Lung (tissue), 12 donors: ENCODE measurements around the gene KRTCAP3. TPM values are rescaled to one million over a fixed set of nuclear protein-coding genes. Genes with fewer than 3 reads are reported as not detected.

Experiments
- ATAC-seq: fragments of 200-7000 bp; cut with Tn5 transposase; one replicate; pipeline ENCODE4 v1.9.1; 2020; ENCODE audit warnings: moderate number of reproducible peaks; ENCODE audit not compliant: insufficient read depth, low FRiP score
- DNase-seq, 3 donors: peaks; one replicate each; pipeline ENCODE4 v3.0.0-alpha.2; 2013 to 2017
- H3K27ac ChIP-seq, 2 donors: one replicate each; pipeline ENCODE4 v1.5.1; 2013; ENCODE audit warnings: mild to moderate bottlenecking in 2 of 2, moderate library complexity in 2 of 2, control low read depth in 1 of 2, inconsistent platforms in 1 of 2, low read depth in 1 of 2, low read length in 1 of 2
- H3K27me3 ChIP-seq, 3 donors: one replicate each; pipeline ENCODE4 v1.5.1; 2013; ENCODE audit warnings: low read length in 2 of 3; ENCODE audit not compliant: control insufficient read depth in 3 of 3, insufficient read depth in 3 of 3
- H3K36me3 ChIP-seq, 4 donors: one replicate each; pipeline ENCODE4 v1.5.1; 2013; ENCODE audit warnings: low read length in 4 of 4, mild to moderate bottlenecking in 1 of 4, moderate library complexity in 1 of 4; ENCODE audit not compliant: control insufficient read depth in 4 of 4, insufficient read depth in 4 of 4
- H3K4me1 ChIP-seq, 5 donors: one replicate each; pipeline ENCODE4 v1.5.1; 2013; ENCODE audit warnings: low read length in 5 of 5, mild to moderate bottlenecking in 2 of 5, moderate library complexity in 1 of 5; ENCODE audit not compliant: control insufficient read depth in 5 of 5, insufficient read depth in 5 of 5
- H3K4me3 ChIP-seq: one replicate; pipeline ENCODE4 v1.5.1; 2013; ENCODE audit warnings: mild to moderate bottlenecking, control low read depth, moderate library complexity
- H3K9ac ChIP-seq, 2 donors: one replicate each; pipeline ENCODE4 v1.5.1; 2013; ENCODE audit warnings: low read length in 2 of 2, control low read depth in 1 of 2; ENCODE audit not compliant: insufficient read depth in 1 of 2
- H3K9me3 ChIP-seq, 4 donors: one replicate each; pipeline ENCODE4 v1.5.1; 2013; ENCODE audit warnings: low read length in 3 of 4, mild to moderate bottlenecking in 1 of 4, moderate library complexity in 1 of 4; ENCODE audit not compliant: control insufficient read depth in 4 of 4, insufficient read depth in 3 of 4
- WGBS, 2 donors: extraction: QIAGEN DNeasy Blood & Tissue Kit; methylation state at CpG; one replicate each; pipeline ENCODE4 v1.1.7; 2013; 5-methylcytosine and 5-hydroxymethylcytosine counted together
- polyA plus RNA-seq, 2 donors: library from polyadenylated mRNA; stranded (reverse); fragments of 200-250 nt; gene quantifications; one replicate each; pipeline ENCODE4 v1.2.1, GENCODE V29; 2013
- total RNA-seq, 2 donors: library from RNA; depleted of rRNA in 1 of 2; stranded (reverse); fragments of >200 nt in 1 of 2; gene quantifications; one replicate each; pipeline ENCODE4 v1.2.1, GENCODE V29; 2014 to 2021
- TF ChIP-seq, protein P1 (sequence below): IDR thresholded peaks from 2 replicates; pipeline ENCODE4 v1.5.1; 2012; ENCODE audit warnings: mild to moderate bottlenecking; ENCODE audit errors: control extremely low read depth, extremely low read depth
- donor health status: control.
- donor health status: control.
- donor health status: Bipolar disorder and iron deficiency.
- donor health status: healthy.
- donor health status: DM: yes; HTN: yes; CAD: no.

KRTCAP3 gene
- total and polyA plus RNA-seq, 4 donors: 13.6 to 50.2 (median 37.7) TPM

GRCh38 chr2:27445155-27445554, 3.0 kb downstream of the KRTCAP3 start:
- DNase-seq: no peak
- no peak for ATAC-seq
- Histone ChIP-seq H3K36me3 (peaks cover 15 to 42% (median 37%) of the 10 kb centered on the region in 4 donors), H3K9me3 (no peaks in the 10 kb centered on the region), H3K4me3 (no peak overlapping the region), H3K9ac (no peak overlapping the region), H3K27me3 (no peaks in the 10 kb centered on the region), H3K27ac (peak overlapping the region in 1 of 2 donors; percentile 78), H3K4me1 (no peaks in the 10 kb centered on the region)
- TF ChIP-seq, protein P1, sequence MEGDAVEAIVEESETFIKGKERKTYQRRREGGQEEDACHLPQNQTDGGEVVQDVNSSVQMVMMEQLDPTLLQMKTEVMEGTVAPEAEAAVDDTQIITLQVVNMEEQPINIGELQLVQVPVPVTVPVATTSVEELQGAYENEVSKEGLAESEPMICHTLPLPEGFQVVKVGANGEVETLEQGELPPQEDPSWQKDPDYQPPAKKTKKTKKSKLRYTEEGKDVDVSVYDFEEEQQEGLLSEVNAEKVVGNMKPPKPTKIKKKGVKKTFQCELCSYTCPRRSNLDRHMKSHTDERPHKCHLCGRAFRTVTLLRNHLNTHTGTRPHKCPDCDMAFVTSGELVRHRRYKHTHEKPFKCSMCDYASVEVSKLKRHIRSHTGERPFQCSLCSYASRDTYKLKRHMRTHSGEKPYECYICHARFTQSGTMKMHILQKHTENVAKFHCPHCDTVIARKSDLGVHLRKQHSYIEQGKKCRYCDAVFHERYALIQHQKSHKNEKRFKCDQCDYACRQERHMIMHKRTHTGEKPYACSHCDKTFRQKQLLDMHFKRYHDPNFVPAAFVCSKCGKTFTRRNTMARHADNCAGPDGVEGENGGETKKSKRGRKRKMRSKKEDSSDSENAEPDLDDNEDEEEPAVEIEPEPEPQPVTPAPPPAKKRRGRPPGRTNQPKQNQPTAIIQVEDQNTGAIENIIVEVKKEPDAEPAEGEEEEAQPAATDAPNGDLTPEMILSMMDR: no peak
- WGBS, 2 donors: 95 to 96% methylated on average over 8 of the region's 8 CpGs

DNA sequence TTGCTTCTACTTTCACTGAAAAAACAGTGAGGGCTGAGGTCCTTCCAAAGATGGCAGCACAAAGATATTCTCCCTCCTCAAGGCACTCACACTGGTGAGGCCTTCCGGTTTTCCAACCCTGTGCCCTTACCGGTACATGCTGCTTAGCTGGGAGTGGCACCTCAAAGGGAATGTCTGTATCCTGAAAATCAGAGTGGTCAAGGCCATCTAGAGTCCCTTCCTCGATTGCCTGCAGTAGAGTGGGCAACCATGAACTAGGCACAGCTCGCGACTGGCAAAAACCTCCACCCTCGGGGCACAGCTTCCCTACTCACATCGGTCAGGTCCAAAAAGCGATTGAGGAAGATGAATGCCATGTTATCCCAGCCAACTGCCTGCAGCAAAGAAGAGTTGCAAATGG, 3.4 kb downstream of the KRTCAP3 start:
- TF ChIP-seq, protein P1: no peak
- H3K4me1 ChIP-seq: no peaks in the 10 kb centered on the region
- no peaks in the 10 kb centered on the region for H3K27me3 ChIP-seq
- ATAC-seq: no peak
- H3K36me3 ChIP-seq: peaks cover 13 to 38% (median 32%) of the 10 kb centered on the region in 4 donors
- H3K4me3 ChIP-seq: no peak overlapping the region
- H3K27ac ChIP-seq: peak overlapping the region in 1 of 2 donors; percentile 78
- no peak for DNase-seq
- H3K9ac ChIP-seq: no peak overlapping the region
- 93% methylated on average over 8 of the region's 8 CpGs for WGBS, 2 donors
- no peaks in the 10 kb centered on the region for H3K9me3 ChIP-seq

GRCh38 chr2:27446057-27446456, 3.9 kb downstream of the KRTCAP3 start:
- TF ChIP-seq, protein P1: no peak
- Histone ChIP-seq H3K27ac (peak overlapping the region in 1 of 2 donors; percentile 78), H3K9ac (no peak overlapping the region), H3K36me3 (peaks cover 12 to 33% (median 29%) of the 10 kb centered on the region in 4 donors), H3K4me3 (no peak overlapping the region), H3K27me3 (no peaks in the 10 kb centered on the region), H3K9me3 (no peaks in the 10 kb centered on the region), H3K4me1 (no peaks in the 10 kb centered on the region)
- WGBS, 2 donors: 66 to 89% methylated on average over 3 of the region's 3 CpGs
- ATAC-seq (peak; percentile 45), DNase-seq (no peak)

DNA sequence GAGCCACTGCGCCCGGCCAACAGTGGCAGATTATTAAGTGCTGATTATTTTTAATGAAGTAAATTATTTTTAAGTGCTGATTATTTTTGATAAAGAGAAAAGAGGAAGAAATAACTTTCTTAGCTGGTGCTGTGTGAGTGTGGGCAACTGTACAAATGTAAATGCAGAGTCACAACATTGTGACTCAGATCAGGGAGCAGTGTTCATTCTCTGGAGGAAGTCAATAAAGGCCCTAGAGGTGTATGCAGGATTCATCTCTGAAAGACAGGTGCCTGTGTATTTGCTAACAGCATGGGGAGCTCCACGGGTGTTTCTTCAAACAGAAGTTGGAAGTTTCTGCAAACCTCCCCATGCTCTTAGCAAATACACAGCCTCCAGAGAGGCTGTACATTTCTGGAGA, 6.2 kb downstream of the KRTCAP3 start:
- 72 to 90% methylated on average over 3 of the region's 3 CpGs for WGBS, 2 donors
- H3K9me3 ChIP-seq: no peaks in the 10 kb centered on the region
- DNase-seq: no peak
- H3K9ac ChIP-seq: no peak overlapping the region
- TF ChIP-seq, protein P1: no peak
- H3K4me3 ChIP-seq: no peak overlapping the region
- H3K27ac ChIP-seq: no peak overlapping the region
- H3K4me1 ChIP-seq: no peaks in the 10 kb centered on the region
- peaks cover 5 to 38% (median 29%) of the 10 kb centered on the region in 4 donors for H3K36me3 ChIP-seq
- no peak for ATAC-seq
- no peaks in the 10 kb centered on the region for H3K27me3 ChIP-seq
